ENCODE data around the gene SSR3.

- TF ChIP-seq CTCF (IDR thresholded peaks at IDR 0.05): no peak
- TF ChIP-seq POLR2A (IDR thresholded peaks at IDR 0.05): no peak
Observed at GRCh38 chr3:156552973-156553372, 1.9 kb downstream of the SSR3 start.

Data from testis (tissue), 2 donors.